ENCODE results near the gene AUTS2. TPM values are rescaled to one million over a fixed set of nuclear protein-coding genes. Genes with fewer than 3 reads are reported as not detected.

The AUTS2 gene
- total RNA-seq, 1 experiment from 2014 or later, result not detected

- H3K36me3 Mint-ChIP-seq (ENCODE audit: insufficient read depth, unreplicated experiment), result no peaks in the 10 kb centered on the region
- no peak for DNase-seq
- intact Hi-C loops (cut with micrococcal nuclease; ENCODE audit: unreplicated experiment), result no loop called here
- H3K4me3 Mint-ChIP-seq (ENCODE audit: low read depth, unreplicated experiment), result no peak overlapping the region
- H3K27me3 Mint-ChIP-seq (ENCODE audit: unreplicated experiment), result no peaks in the 10 kb centered on the region
- TF ChIP-seq CTCF (IDR thresholded peaks at IDR 0.05; ENCODE audit: unreplicated experiment), result no peak
- CTCF ChIA-PET, result no interaction called here
- no TSS peak for BruUV-seq (replicated peaks)
- H3K4me1 Mint-ChIP-seq (ENCODE audit: low read depth, unreplicated experiment), result no peaks in the 10 kb centered on the region
- no peak overlapping the region for H3K27ac Mint-ChIP-seq (ENCODE audit: unreplicated experiment)
- no peaks in the 10 kb centered on the region for H3K9me3 Mint-ChIP-seq (ENCODE audit: low read depth, unreplicated experiment)
Measured at GRCh38 chr7:69786730-69787395, 188.6 kb downstream of the AUTS2 start.

- Mint-ChIP-seq H3K4me3 (ENCODE audit: low read depth, unreplicated experiment) (no peak overlapping the region), H3K36me3 (ENCODE audit: insufficient read depth, unreplicated experiment) (no peaks in the 10 kb centered on the region), H3K9me3 (ENCODE audit: low read depth, unreplicated experiment) (peaks cover 2% of the 10 kb centered on the region), H3K4me1 (ENCODE audit: low read depth, unreplicated experiment) (no peaks in the 10 kb centered on the region), H3K27me3 (ENCODE audit: unreplicated experiment) (no peaks in the 10 kb centered on the region), H3K27ac (ENCODE audit: unreplicated experiment) (no peak overlapping the region)
- CTCF ChIA-PET, result interaction anchor here (0.7 kb wide), 1 partner anchor 788 kb away, joined by 3 read pairs; no protein-coding TSS in a partner anchor
- BruUV-seq (replicated peaks), result no TSS peak
- TF ChIP-seq CTCF (IDR thresholded peaks at IDR 0.05; ENCODE audit: unreplicated experiment), result no peak
- intact Hi-C loops (cut with micrococcal nuclease; ENCODE audit: unreplicated experiment), result no loop called here
- DNase-seq, result no peak
Measured at GRCh38 chr7:69787736-69788431, 189.6 kb downstream of the AUTS2 start.

GRCh38 chr7:69789563-69789962, 191.3 kb downstream of the AUTS2 start:
- Mint-ChIP-seq H3K36me3 (ENCODE audit: insufficient read depth, unreplicated experiment) (no peaks in the 10 kb centered on the region), H3K27ac (ENCODE audit: unreplicated experiment) (no peak overlapping the region), H3K4me1 (ENCODE audit: low read depth, unreplicated experiment) (no peaks in the 10 kb centered on the region), H3K4me3 (ENCODE audit: low read depth, unreplicated experiment) (no peak overlapping the region), H3K9me3 (ENCODE audit: low read depth, unreplicated experiment) (peaks cover 2% of the 10 kb centered on the region), H3K27me3 (ENCODE audit: unreplicated experiment) (no peaks in the 10 kb centered on the region)
- BruUV-seq (replicated peaks), result no TSS peak
- intact Hi-C loops (cut with micrococcal nuclease; ENCODE audit: unreplicated experiment), result no loop called here
- DNase-seq, result no peak
- TF ChIP-seq CTCF (IDR thresholded peaks at IDR 0.05; ENCODE audit: unreplicated experiment), result no peak
- CTCF ChIA-PET, result interaction anchor here (0.6 kb wide), 1 partner anchor 189 kb away, joined by 6 read pairs; no protein-coding TSS in a partner anchor

- TF ChIP-seq CTCF (IDR thresholded peaks at IDR 0.05; ENCODE audit: unreplicated experiment), result no peak
- BruUV-seq (replicated peaks), result no TSS peak
- Mint-ChIP-seq H3K4me3 (ENCODE audit: low read depth, unreplicated experiment) (no peak overlapping the region), H3K4me1 (ENCODE audit: low read depth, unreplicated experiment) (no peaks in the 10 kb centered on the region), H3K36me3 (ENCODE audit: insufficient read depth, unreplicated experiment) (no peaks in the 10 kb centered on the region), H3K9me3 (ENCODE audit: low read depth, unreplicated experiment) (peaks cover 2% of the 10 kb centered on the region), H3K27me3 (ENCODE audit: unreplicated experiment) (no peaks in the 10 kb centered on the region), H3K27ac (ENCODE audit: unreplicated experiment) (no peak overlapping the region)
- DNase-seq, result no peak
- intact Hi-C loops (cut with micrococcal nuclease; ENCODE audit: unreplicated experiment), result no loop called here
- CTCF ChIA-PET, result no interaction called here
Measured at GRCh38 chr7:69790977-69791724, 192.9 kb downstream of the AUTS2 start.
